HG02759 (cell line): Measurements from ENCODE around the gene MSX2.
"Not testable (repeated sequence)": the region's sequence is repeated elsewhere in the genome, so short reads cannot be mapped to it uniquely, and the experiment has no call there.

Experiments used
- ATAC-seq: cut with Tn5 transposase; IDR thresholded peaks from one replicate; pipeline ENCODE4 v1.9.1; 2021; ENCODE audit warnings: mild to moderate bottlenecking, moderate library complexity; ENCODE audit not compliant: unreplicated experiment

MSX2 gene

DNA sequence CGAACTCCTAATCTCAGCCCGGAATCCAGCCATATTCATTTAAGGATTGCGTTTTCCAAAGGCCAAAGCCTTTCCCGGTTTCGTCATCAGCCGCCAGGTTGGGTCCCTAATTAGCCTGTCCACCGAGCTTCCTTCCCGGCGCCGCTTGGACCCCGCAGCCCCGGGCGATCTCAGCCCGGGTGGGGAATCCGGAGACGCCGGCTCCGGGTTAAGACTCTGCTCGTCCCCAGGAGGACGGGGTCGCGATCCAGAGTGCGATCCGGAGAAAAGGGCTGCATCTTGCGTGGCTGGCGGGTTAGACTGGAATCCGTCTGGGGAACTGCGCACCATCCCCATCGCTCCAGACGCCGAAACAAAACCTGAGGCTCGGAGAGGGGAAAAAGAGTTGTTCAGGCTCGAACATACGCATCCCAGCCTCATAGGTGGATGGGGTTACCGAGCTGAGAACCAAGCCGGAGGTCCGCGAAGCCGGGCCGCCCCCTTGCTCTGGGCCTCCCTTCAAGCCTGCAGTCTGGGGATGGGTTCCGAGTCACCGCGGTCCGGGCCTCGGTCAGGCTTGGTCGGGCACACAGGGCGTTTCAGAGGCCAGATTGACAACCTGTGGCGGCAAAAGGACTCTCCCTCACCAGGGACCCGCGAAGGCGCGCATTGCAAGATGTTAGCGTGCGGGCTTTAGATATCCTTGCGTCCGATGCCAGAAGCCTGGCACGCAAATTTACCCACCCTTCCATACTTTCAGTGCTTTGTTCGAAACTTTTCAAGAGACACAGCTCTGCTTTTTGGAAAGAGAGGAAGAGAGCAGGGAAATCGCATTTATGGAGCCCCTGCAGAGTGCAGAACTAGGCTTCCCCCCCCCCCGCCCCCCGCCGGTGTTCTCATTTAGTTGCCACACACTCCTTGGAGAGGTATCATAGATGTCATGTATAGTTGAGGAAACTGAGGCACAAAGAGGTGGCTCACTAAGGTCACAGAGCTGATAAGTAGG lies 7.9 kb downstream of the MSX2 start:
- ATAC-seq, result no peak

DNA sequence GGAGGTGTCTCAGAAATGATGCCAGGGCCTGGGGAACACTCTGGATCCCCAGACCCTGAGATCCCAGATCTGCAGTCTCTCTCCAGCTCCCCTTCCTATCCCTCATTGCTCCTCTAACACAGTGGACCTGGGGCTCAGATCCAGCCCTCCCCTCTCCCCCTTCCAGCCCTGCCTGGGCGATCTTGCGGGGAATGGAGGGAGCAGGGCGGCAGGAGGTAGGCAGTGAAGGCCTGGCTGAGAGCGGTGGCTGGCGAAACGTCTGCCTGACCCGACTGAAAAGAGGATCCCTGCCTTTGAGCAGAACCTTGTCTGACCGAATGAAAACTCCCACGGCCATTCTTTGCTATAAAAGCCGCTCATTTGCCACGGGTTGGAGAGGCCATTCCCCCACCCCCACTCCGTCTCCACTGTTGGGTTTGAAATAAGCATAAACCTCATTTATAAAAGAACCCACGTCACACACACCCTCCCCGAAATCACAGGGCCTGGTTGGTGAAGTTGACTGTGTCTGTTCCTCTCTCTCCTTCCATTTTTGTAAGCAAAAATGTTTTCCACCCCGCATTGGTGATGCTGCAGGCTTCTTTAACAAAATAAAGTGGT lies 8.8 kb downstream of the MSX2 start:
- ATAC-seq, result no peak

GRCh38 chr5:174733836-174734235 lies 9.5 kb downstream of the MSX2 start:
- no peak for ATAC-seq

GRCh38 chr5:174734571-174735497 lies 10.5 kb downstream of the MSX2 start:
- ATAC-seq, result no peak

GRCh38 chr5:174735498-174736330 lies 11.3 kb downstream of the MSX2 start:
- no peak for ATAC-seq

- no peak for ATAC-seq
Measured at GRCh38 chr5:174736331-174736721, 11.9 kb downstream of the MSX2 start.

DNA sequence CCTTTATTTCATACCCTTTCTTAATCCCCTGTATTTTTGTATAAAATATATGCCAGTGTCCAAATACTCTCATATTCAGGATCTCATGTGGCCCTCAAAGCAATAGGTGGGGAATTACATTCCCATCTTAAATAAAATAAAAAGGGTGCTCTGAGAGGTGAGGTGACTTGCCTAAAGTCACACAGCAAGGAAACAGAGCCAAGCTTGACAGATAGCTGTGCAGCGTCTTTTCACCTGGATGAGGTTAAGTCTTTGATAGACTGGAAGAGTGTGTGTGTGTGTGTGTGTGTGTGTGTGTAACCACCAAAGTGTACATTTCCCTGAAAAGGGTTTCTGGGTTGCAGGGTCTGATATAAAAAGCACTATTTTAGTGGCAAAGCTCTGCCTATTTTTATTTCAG lies 12.4 kb downstream of the MSX2 start:
- ATAC-seq, result no peak

- ATAC-seq, result no peak
Measured at GRCh38 chr5:174737330-174737729, 12.9 kb downstream of the MSX2 start.

DNA sequence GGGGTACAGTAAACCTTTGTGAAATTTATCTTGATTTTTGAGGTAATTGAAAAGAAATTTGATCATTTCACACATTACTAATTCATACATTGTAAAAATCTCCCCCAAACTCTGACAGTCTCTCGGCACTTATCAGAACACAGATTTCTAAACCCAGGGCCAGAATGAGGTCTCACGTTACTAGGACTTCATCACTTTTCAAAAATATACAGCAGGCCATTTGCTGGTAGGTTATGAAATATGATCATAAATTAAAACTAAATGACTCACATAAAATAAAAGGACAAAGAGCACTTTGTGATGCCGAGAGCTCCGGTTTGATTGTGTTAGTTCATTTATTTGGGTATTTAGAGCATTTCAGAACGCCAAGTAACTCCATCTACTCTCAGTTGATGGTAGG lies 17.0 kb downstream of the MSX2 start:
- ATAC-seq, result no peak

GRCh38 chr5:174744896-174745295 lies 20.5 kb downstream of the MSX2 start:
- ATAC-seq, result no peak

GRCh38 chr5:174745590-174746103 lies 21.3 kb downstream of the MSX2 start:
- no peak for ATAC-seq

DNA sequence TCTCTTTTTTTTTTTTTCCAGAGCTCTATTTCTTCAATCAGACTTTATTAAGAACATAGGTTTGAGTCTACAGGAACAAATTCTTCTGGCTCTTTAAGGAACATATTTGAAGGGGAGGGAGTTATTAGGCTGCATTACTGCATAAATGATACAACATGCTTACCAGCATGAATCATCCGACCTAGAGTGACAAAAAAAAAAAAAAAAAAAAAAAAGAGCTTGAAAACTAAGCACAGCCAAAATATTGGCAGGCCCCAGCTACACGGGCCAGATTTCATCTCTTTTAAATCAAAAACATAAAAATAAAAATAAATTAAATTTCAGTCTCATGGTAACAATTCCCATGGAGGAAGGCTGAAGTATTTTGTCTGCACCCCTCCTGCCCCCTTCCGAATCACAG lies 26.3 kb downstream of the MSX2 start:
- no peak for ATAC-seq

GRCh38 chr5:174751154-174752000 lies 27.0 kb downstream of the MSX2 start:
- no peak for ATAC-seq

DNA sequence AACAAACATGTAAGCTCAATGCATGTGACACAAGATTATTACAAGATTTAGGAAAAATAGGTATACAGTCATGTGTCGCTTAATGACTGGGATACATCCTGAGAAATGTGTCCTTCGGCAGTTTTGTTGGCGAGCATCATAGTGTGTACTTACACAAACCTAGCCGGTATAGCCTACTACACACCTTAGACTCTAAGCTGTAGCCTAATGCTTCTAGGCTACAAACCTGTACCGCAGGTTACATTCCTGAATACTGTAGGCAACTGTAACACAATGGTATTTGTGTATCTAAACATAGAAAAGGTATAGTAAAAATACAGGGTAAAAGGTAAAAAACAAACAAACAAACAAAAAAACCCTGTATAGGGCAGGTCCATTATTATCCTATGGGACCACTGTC lies 27.7 kb downstream of the MSX2 start:
- no peak for ATAC-seq

DNA sequence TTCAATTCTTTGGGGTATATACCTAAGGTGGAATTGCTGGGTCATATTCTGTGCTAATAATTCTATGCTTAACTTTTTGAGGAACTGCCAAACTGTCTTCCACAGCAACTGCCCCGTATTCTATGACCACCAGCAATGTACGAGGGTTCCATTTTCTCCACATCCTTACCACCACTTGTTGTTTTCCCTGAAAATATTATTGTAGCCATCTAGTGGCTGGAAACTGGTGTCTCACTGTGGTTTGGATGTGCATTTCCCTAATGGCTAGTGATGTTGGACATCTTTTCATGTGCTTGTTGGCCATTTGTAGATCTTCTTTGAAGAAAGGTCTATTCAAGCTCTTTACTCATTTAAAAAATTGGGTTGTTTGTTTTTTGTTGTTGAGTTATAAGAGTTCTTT lies 30.7 kb downstream of the MSX2 start:
- no peak for ATAC-seq

DNA sequence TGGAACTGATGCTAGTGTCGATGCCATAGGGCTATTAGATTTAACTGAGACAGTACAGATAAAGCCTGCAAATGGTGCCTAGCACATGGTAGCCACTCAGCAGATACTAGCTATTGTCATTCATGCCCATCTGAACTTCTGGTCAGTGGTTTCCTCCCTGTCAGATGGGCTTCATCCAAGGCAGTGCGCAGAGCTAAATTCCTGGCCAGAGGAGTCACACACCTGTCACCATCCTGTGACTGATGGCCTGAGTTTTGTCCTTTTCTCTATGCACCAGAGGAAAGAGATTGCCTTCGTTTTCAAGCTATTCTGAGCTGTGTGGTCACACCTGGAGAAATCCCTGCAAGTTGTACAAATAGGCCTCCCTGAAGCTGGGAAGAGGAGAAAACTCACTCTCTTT lies 34.7 kb downstream of the MSX2 start:
- no peak for ATAC-seq

GRCh38 chr5:174760721-174761120 lies 36.3 kb downstream of the MSX2 start:
- ATAC-seq, result no peak

DNA sequence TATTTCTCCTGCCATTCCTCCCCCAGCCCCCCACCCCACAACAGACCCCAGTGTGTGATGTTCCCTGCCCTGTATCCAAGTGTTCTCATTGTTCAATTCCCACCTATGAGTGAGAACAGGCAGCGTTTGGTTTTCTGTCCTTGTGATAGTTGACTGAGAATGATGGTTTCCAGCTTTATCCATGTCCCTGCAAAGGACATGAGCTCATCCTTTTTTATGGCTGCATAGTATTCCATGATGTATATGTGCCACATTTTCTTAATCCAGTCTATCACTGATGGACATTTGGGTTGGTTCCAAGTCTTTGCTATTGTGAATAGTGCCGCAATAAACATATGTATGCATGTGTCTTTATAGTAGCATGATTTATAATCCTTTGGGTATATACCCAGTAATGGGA lies 37.0 kb downstream of the MSX2 start:
- ATAC-seq, result not testable (repeated sequence)

DNA sequence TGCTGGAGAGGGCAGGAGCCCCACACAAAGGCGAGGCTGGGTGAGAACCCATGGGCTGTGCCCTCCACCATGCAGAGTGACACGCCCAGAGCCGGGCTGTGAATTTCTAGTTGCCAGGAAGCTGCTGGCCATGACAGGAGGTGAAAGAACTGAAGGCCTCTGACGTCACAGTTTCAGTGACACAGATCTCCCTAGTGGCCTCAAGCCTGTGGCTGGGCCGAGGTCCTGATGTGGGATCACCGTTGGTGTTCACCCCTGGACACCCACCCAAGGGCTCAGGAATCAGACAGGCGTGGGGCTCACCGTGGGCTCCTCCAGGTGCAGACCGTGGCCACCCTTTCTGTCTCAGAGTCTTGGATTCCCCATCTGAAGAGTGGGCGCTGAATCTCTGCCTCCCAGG lies 39.9 kb downstream of the MSX2 start:
- no peak for ATAC-seq
